GM23338 (cell line): Measurements from ENCODE around the gene SLC38A9. TPM values are rescaled to one million over a fixed set of nuclear protein-coding genes. Genes with fewer than 3 reads are reported as not detected.

ENCODE experiments used
- ATAC-seq: fragments of 200-7000 bp; cut with Tn5 transposase; 3 replicates; pipeline ENCODE4 v1.9.1; 2020
- DNase-seq: peaks from one replicate; pipeline ENCODE4 v3.0.0-alpha.2; 2015; ENCODE audit warnings: low spot score
- H2AFZ ChIP-seq: fragments of 200-600 bp; sonication (generic); 2 replicates; pipeline ENCODE4 v1.8.0; 2016; ENCODE audit warnings: antibody characterized with exemption, mild to moderate bottlenecking, moderate library complexity
- H3F3A ChIP-seq: fragments of 200-600 bp; sonication (generic); replicated peaks from 2 replicates; pipeline ENCODE4 v1.8.0; 2017; ENCODE audit warnings: antibody characterized with exemption, mixed run types, low read depth
- H3K27ac ChIP-seq: fragments of 200-600 bp; sonication (generic); 2 replicates; pipeline ENCODE4 v1.6.1; 2016; ENCODE audit warnings: low read depth
- H3K27me3 ChIP-seq: fragments of 200-600 bp; sonication (generic); 2 replicates; pipeline ENCODE4 v1.8.0; 2016; ENCODE audit warnings: mild to moderate bottlenecking, mixed run types, moderate library complexity; ENCODE audit not compliant: insufficient read depth
- H3K36me3 ChIP-seq: fragments of 200-600 bp; sonication (generic); 2 replicates; pipeline ENCODE4 v1.8.0; 2016; ENCODE audit warnings: mild to moderate bottlenecking; ENCODE audit not compliant: insufficient read depth
- H3K4me1 ChIP-seq: fragments of 200-600 bp; sonication (generic); 2 replicates; pipeline ENCODE4 v1.8.0; 2016; ENCODE audit warnings: mild to moderate bottlenecking, moderate library complexity; ENCODE audit not compliant: insufficient read depth
- H3K4me2 ChIP-seq: fragments of 200-600 bp; sonication (generic); 2 replicates; pipeline ENCODE4 v1.7.1; 2017; ENCODE audit warnings: mixed run types
- H3K4me3 ChIP-seq: fragments of 200-600 bp; sonication (generic); 2 replicates; pipeline ENCODE4 v1.6.1; 2016; ENCODE audit warnings: mixed run types
- H3K79me2 ChIP-seq: fragments of 200-600 bp; sonication (generic); replicated peaks from 2 replicates; pipeline ENCODE4 v1.8.0; 2017; ENCODE audit warnings: mild to moderate bottlenecking; ENCODE audit not compliant: insufficient read depth
- H3K9me2 ChIP-seq: fragments of 200-600 bp; sonication (generic); 2 replicates; pipeline ENCODE4 v1.8.0; 2017; ENCODE audit not compliant: insufficient read depth
- H4K20me1 ChIP-seq: fragments of 200-600 bp; sonication (generic); replicated peaks from 2 replicates; pipeline ENCODE4 v1.8.0; 2017; ENCODE audit warnings: mild to moderate bottlenecking; ENCODE audit not compliant: insufficient read depth
- H3K27ac Mint-ChIP-seq: 2 replicates; pipeline ENCODE4 v1.8.0; 2020; ENCODE audit warnings: inconsistent platforms, mild to moderate bottlenecking, moderate library complexity, mixed read lengths
- H3K27me3 Mint-ChIP-seq: 3 replicates; pipeline ENCODE4 v1.8.0; 2022; ENCODE audit warnings: low read depth, mild to moderate bottlenecking, moderate library complexity, mixed read lengths, inconsistent platforms; ENCODE audit not compliant: insufficient read depth, poor library complexity
- H3K36me3 Mint-ChIP-seq: 3 replicates; pipeline ENCODE4 v1.8.0; 2021; ENCODE audit warnings: low read depth, mild to moderate bottlenecking, inconsistent platforms, moderate library complexity, mixed read lengths
- H3K4me1 Mint-ChIP-seq: 3 replicates; pipeline ENCODE4 v1.8.0; 2020; ENCODE audit warnings: mild to moderate bottlenecking, inconsistent platforms, mixed read lengths
- H3K4me3 Mint-ChIP-seq: 3 replicates; pipeline ENCODE4 v1.8.0; 2021; ENCODE audit warnings: moderate library complexity, mild to moderate bottlenecking, inconsistent platforms, mixed read lengths
- H3K9me3 Mint-ChIP-seq: 3 replicates; pipeline ENCODE4 v1.8.0; 2020; ENCODE audit warnings: moderate library complexity, mild to moderate bottlenecking, inconsistent platforms, mixed read lengths
- CREB1 ChIP-seq: fragments of 250-450 bp; sonication (Bioruptor Pico); IDR thresholded peaks from 2 replicates; pipeline ENCODE4 v1.5.0; 2020; ENCODE audit warnings: low read depth, mild to moderate bottlenecking, moderate library complexity
- CTCF ChIP-seq, 2 experiments: fragments of 200-600 bp in 1 of 2; sonication (generic) in 1 of 2; conservative IDR thresholded peaks; 2 replicates each; pipeline versions ENCODE4 v1.5.1 to v1.6.1; 2016 to 2017; ENCODE audit warnings: antibody characterized with exemption in 2 of 2, low read depth in 2 of 2, mild to moderate bottlenecking in 2 of 2, moderate library complexity in 1 of 2
- ETS1 ChIP-seq: IDR thresholded peaks from 2 replicates; pipeline ENCODE4 v1.6.1; 2016; ENCODE audit warnings: antibody characterized with exemption
- EZH2 ChIP-seq: fragments of 200-600 bp; sonication (generic); IDR thresholded peaks from one replicate; pipeline ENCODE4 v1.8.0; 2017; ENCODE audit warnings: antibody characterized with exemption, mild to moderate bottlenecking, low read depth; ENCODE audit not compliant: unreplicated experiment
- EZH2phosphoT487 ChIP-seq: fragments of 200-600 bp; sonication (generic); IDR thresholded peaks from one replicate; pipeline ENCODE4 v1.8.1; 2018; ENCODE audit warnings: antibody characterized with exemption; ENCODE audit not compliant: unreplicated experiment
- JUNB ChIP-seq: IDR thresholded peaks from one replicate; pipeline ENCODE4 v1.6.1; 2016; ENCODE audit warnings: antibody characterized with exemption; ENCODE audit not compliant: unreplicated experiment
- NANOG ChIP-seq: IDR thresholded peaks from 2 replicates; pipeline ENCODE4 v1.6.1; 2016; ENCODE audit warnings: antibody characterized with exemption, borderline replicate concordance
- POLR2AphosphoS5 ChIP-seq: IDR thresholded peaks from 2 replicates; pipeline ENCODE4 v1.6.1; 2016; ENCODE audit warnings: antibody characterized with exemption, low read depth
- STAT1 ChIP-seq: IDR thresholded peaks from one replicate; pipeline ENCODE4 v1.6.1; 2016; ENCODE audit warnings: antibody characterized with exemption; ENCODE audit not compliant: unreplicated experiment
- ZNF114 ChIP-seq: fragments of 250-450 bp; sonication (Bioruptor Pico); IDR thresholded peaks from 2 replicates; pipeline ENCODE4 v1.5.0; 2020; ENCODE audit warnings: mild to moderate bottlenecking, moderate library complexity
- ZNF331 ChIP-seq: fragments of 250-450 bp; sonication (Bioruptor Pico); IDR thresholded peaks from 2 replicates; pipeline ENCODE4 v1.5.0; 2020; ENCODE audit warnings: low read depth, mild to moderate bottlenecking, moderate library complexity
- ZNF462 ChIP-seq: fragments of 250-450 bp; sonication (Bioruptor Pico); IDR thresholded peaks from 2 replicates; pipeline ENCODE4 v1.5.0; 2020; ENCODE audit warnings: mild to moderate bottlenecking, moderate library complexity
- polyA plus RNA-seq: library from polyadenylated mRNA; unstranded; fragments of >200 nt; fragmentation: Nextera tagmentation; extraction: Ambion mirVana; gene quantifications from 2 replicates; pipeline ENCODE4 v1.2.1, GENCODE V29; 2016
- total RNA-seq: library from RNA; depleted of rRNA; stranded (reverse); fragments of >200 nt; shearing (Covaris generic); gene quantifications from 2 replicates; pipeline ENCODE4 v1.2.3, GENCODE V29; 2014
- TF ChIP-seq, protein P1 (sequence below): IDR thresholded peaks from one replicate; pipeline ENCODE4 v1.6.1; 2018; ENCODE audit warnings: antibody characterized with exemption; ENCODE audit not compliant: unreplicated experiment

SLC38A9 gene
- total and polyA plus RNA-seq, 2 experiments from 2014 or later: 30.8 to 64.8 TPM

GRCh38 chr5:55600086-55600485, 112.0 kb downstream of the SLC38A9 start:
- Mint-ChIP-seq H3K4me1 (peaks cover 33% of the 10 kb centered on the region), H3K9me3 (no peaks in the 10 kb centered on the region), H3K27ac (no peak overlapping the region), H3K36me3 (no peaks in the 10 kb centered on the region), H3K4me3 (no peak overlapping the region), H3K27me3 (peaks cover 2% of the 10 kb centered on the region)
- no peaks in the 10 kb centered on the region for H3F3A ChIP-seq
- H3K27me3 ChIP-seq: no peaks in the 10 kb centered on the region
- DNase-seq (no peak), ATAC-seq (no peak)
- peaks cover 6% of the 10 kb centered on the region; the same call in 1 of the 2 replicates for H3K9me2 ChIP-seq
- no peak overlapping the region for H3K27ac ChIP-seq
- H4K20me1 ChIP-seq: no peaks in the 10 kb centered on the region
- H3K4me2 ChIP-seq: no peak overlapping the region
- H2AFZ ChIP-seq: peak overlapping the region; percentile 83; the same call in 1 of the 2 replicates
- no peaks in the 10 kb centered on the region for H3K79me2 ChIP-seq
- no peaks in the 10 kb centered on the region for H3K36me3 ChIP-seq
- TF ChIP-seq CTCF (conservative IDR thresholded peaks at IDR 0.05; ENCODE audit: low read depth in 2 of 2): no peak
- no peak for TF ChIP-seq NANOG
- TF ChIP-seq, protein P1, sequence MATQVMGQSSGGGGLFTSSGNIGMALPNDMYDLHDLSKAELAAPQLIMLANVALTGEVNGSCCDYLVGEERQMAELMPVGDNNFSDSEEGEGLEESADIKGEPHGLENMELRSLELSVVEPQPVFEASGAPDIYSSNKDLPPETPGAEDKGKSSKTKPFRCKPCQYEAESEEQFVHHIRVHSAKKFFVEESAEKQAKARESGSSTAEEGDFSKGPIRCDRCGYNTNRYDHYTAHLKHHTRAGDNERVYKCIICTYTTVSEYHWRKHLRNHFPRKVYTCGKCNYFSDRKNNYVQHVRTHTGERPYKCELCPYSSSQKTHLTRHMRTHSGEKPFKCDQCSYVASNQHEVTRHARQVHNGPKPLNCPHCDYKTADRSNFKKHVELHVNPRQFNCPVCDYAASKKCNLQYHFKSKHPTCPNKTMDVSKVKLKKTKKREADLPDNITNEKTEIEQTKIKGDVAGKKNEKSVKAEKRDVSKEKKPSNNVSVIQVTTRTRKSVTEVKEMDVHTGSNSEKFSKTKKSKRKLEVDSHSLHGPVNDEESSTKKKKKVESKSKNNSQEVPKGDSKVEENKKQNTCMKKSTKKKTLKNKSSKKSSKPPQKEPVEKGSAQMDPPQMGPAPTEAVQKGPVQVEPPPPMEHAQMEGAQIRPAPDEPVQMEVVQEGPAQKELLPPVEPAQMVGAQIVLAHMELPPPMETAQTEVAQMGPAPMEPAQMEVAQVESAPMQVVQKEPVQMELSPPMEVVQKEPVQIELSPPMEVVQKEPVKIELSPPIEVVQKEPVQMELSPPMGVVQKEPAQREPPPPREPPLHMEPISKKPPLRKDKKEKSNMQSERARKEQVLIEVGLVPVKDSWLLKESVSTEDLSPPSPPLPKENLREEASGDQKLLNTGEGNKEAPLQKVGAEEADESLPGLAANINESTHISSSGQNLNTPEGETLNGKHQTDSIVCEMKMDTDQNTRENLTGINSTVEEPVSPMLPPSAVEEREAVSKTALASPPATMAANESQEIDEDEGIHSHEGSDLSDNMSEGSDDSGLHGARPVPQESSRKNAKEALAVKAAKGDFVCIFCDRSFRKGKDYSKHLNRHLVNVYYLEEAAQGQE: no peak
- no peak for TF ChIP-seq ZNF331 (CRISPR knock-in tag)
- TF ChIP-seq CREB1 (CRISPR knock-in tag): no peak
- TF ChIP-seq ETS1: no peak
- no peak for TF ChIP-seq JUNB
- TF ChIP-seq ZNF462 (CRISPR knock-in tag): no peak
- TF ChIP-seq EZH2: no peak
- TF ChIP-seq EZH2phosphoT487: no peak
- TF ChIP-seq ZNF114 (CRISPR knock-in tag): no peak
- TF ChIP-seq STAT1: no peak
- TF ChIP-seq POLR2AphosphoS5: no peak
- peaks cover 27% of the 10 kb centered on the region for H3K4me1 ChIP-seq
- no peak overlapping the region for H3K4me3 ChIP-seq
